HG02588 (cell line): ENCODE results near the gene CAAP1.
"Not testable (repeated sequence)": the region's sequence is repeated elsewhere in the genome, so short reads cannot be mapped to it uniquely, and the experiment has no call there.

ENCODE experiments used
- ATAC-seq: cut with Tn5 transposase; IDR thresholded peaks from one replicate; pipeline ENCODE4 v1.9.1; 2021; ENCODE audit warnings: mild to moderate bottlenecking, moderate library complexity; ENCODE audit not compliant: unreplicated experiment

CAAP1 gene

DNA sequence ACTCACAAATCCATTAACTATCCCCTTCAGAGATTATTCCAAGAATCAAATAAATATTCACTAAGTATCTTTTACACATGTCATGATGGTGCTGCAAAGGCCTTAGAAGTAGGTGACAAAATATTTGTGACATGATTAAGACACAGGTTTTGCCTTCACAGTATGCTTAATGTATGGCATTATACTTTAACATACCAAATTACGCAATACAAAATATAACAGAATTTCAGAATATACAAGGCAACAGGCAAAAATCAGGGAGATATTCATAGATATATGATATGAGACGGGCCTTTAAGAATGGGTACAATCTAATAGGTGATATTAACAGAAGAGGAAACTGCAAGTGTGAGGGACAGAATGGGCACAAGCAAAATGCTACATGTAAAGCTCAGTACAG is 41.6 kb downstream of the CAAP1 start:
- ATAC-seq, result no peak

DNA sequence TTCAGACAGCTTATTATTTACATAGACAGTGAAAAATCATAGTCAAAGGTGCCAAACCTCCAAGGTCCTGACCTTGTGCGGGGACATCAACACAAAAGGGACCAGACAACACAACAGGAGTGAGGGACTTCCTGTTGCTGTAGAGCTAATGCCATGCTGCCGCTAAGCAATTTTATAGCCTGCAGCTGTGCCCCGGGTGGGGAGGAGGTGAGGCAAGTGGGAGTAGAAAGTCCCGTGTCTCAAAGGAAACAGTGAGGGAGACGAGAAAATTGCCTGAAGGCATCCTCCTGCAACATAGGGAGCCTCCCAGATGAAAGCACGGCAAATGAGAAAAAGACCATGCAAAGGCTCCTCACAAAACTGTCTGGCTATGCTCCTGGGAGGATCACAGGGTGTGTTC is 58.8 kb downstream of the CAAP1 start:
- ATAC-seq, result no peak

DNA sequence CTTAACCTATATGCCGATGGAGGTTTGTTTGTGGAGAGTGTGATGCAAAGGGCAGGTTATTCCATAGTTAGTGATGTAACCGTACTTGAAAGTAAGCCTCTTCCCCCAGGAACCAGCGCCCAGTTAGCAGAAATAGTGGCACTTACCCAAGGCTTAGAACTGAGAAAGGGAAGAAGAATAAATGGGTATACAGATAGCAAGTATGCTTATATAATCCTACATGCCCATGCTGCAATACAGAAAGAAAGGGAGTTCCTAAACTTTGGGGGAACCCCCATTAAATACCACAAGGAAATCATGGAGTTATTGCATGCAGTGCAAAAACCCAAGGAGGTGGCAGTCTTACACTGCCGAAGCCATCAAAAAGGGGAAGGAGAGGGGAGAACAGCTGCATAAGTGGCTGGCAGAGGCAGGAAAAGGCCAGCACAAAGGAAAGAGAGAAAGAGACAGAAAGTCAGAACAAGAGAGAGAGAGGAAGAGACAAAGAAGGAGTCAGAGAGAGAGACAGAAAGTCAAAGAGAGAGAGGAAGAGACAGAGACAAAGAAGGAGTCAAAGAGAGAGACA is 64.1 kb downstream of the CAAP1 start:
- not testable (repeated sequence) for ATAC-seq

DNA sequence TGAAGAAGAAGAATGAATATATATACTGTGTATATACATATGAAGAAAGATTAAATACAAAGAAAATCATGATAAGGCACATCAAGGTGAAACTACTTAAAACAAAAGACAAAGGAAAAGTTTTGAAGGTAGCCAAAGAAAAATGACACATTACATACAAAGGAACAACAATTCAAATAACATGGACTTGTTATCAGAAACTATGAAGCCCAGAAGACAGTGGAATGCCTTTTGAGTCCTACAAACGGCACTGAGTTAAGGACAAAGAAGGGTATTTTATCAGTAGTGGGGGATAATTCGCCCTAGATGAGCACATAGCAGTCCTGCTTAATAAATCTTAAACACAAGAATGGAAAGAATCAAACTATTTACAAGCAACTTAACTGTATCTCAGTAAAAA is 77.8 kb downstream of the CAAP1 start:
- no peak for ATAC-seq

DNA sequence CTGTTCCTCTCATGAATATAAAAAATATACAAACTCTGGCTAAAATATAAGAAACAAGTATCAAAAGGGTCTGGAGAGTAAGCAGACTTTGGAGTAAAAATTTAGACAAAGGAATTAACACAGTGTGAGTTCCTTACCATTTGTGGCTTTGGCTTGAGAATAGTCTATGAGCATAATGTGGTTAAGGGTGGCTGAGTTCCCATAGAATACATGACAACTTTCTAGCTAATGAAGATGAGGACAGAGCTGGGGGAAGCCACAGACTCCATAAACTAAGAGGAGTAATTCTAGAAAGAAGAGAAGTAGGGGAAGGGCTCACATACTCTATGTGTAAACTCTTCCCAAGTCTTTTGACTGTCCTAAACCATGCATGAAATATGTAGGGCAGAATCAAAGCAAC is 79.4 kb downstream of the CAAP1 start:
- no peak for ATAC-seq

DNA sequence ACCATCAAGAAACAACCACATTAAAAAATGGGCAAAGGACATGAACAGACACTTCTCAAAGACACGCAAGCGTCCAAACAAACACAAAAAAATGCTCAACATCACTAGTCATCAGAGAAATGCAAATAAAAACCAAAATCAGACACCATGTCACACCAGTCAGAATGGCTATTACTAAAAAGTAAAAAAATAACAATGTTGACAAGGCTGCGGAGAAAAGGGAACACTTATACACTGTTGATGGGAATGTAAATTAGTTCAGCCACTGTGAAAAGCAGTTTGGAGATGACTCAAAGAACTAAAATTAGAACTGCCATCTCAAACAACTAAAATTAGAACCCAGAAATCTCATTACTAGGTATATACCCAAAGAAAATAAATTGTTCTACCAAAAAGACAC is 80.4 kb downstream of the CAAP1 start:
- ATAC-seq, result no peak

DNA sequence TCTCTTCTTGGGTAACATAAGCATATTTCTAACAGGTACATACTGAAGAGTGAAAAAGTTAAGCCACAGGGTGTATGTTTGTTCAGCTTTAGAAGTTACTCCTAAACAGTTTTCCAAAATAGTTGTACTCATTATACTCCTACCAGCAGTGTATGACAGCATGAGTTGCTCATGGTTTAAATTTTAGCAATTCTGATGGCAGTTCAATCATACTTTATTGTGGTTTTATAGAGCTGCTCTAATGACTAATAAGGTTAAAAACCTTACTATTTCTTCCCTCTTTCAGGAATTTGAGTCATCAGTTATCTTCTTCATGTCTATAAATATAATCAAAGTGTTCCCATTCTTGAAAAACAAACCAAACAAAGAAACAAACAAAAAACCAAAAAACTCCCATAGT is 81.5 kb downstream of the CAAP1 start:
- ATAC-seq, result no peak

DNA sequence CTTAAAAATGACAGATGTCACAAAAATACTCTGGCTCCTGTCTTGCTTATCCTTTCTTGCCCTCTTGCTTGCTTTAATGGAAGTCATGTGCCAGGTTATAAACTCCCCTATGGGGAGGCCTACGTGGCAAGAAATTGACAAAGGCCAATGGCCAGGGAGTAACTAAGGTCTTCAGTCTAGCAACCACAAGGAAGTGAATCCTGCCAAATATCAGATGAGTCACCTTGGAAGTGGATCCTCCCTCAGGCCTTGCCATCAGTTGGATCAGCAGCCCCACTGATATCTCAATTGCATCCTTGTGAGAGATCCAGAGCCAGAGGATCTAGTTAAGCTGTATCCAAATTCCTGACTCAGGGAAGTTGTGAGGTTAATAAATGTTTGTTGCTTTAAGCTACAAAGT is 82.8 kb downstream of the CAAP1 start:
- no peak for ATAC-seq

DNA sequence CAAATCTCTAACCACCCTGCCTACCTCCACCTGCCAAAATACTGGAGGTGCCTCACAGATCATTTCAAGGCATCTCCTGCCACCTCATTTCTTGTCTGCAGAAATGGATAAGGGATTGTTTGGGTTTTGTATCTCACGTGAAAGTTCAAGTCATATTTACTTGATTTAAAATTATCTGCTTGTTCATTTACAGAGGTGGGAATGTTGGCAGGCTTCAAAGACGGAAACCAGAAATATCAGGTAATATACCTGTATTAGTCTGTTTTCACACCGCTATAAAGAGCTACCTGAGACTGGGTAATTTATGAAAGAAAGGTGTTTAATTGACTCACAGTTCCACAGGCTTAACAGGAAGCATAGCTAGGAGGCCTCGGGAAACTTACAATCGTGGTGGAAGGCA is 85.4 kb downstream of the CAAP1 start:
- ATAC-seq, result no peak

DNA sequence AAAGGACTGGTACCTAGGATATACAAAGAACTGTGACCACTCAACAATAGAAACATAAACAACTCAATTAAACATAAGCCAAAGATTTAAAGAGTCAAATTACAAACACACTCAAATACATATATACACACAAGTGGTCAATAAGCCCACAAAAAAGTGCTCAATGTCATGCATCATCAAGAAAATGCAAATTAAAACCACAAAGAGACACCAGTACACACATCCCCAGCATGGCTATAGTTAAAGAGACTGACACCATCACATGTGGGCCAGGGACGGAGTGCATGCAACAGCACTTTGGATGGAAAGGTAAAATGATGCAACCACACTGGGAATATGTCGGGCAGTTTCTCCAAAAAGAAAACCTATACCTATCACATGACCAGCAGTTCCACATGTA is 89.7 kb downstream of the CAAP1 start:
- ATAC-seq, result no peak

DNA sequence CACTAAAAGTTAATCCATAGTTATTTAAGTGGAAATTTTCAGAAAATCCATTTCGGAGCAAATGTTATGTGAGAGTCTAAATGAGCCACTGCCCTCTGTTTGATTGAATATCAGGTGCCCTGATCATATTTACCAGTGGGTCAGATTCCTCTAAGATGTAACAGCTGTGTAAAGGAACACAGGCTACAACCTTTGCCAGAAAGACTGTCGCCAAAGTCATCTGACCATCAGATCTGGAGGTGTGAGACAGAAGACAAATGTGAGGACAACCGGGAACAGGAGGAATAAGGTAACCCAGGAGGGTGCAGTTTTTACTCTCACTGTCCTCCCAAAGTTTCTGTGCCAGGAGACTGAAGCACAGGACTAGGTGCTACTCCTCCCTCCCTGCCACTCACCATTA is 90.8 kb downstream of the CAAP1 start:
- ATAC-seq, result no peak

DNA sequence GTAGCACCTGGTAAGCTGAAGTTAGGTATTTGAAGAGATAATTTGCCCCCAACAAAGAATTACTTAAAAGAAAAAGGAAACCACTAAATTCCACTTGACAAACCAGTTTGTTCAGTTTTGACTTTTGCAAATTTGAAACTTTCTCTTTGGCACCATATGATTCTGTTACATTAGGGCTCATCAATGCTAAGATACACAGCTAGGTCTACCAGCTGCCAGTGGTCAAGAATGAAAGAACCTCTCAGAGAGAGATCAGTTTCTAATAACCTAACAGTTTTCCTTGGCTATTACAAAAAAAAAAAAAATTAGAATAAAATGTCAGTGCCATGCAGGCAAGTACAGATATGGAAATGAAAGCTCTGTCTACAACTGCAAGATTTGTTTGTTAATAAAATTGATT is 92.3 kb downstream of the CAAP1 start:
- ATAC-seq, result no peak

DNA sequence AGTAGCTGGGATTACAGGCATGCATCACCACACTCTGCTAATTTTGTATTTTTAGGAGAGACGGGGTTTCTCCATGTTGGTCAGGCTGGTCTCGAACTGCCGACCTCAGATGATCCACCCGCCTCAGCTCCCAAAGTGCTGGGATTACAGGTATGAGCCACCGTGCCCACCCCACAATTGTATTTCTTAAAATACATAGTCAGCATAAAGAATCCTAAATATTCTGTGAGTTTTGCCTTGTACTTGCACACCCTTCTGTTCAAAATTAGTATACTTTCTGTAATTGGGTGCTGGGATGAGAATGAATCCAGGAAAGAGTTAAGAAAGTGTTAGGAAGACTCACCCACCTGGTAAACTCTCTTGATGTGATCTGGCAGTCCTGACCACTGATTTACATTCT is 101.3 kb downstream of the CAAP1 start:
- ATAC-seq, result no peak
